T-helper 22 cell (primary cell): Measurements from ENCODE around the gene EBPL.
"Not testable (repeated sequence)": the region's sequence is repeated elsewhere in the genome, so short reads cannot be mapped to it uniquely, and the experiment has no call there.

ENCODE experiments used
- DNase-seq: peaks from one replicate; pipeline ENCODE4 v3.0.0-alpha.2; 2020; ENCODE audit warnings: low read depth

EBPL gene

GRCh38 chr13:49635599-49636433 lies 55.5 kb downstream of the EBPL start:
- DNase-seq, result no peak

DNA sequence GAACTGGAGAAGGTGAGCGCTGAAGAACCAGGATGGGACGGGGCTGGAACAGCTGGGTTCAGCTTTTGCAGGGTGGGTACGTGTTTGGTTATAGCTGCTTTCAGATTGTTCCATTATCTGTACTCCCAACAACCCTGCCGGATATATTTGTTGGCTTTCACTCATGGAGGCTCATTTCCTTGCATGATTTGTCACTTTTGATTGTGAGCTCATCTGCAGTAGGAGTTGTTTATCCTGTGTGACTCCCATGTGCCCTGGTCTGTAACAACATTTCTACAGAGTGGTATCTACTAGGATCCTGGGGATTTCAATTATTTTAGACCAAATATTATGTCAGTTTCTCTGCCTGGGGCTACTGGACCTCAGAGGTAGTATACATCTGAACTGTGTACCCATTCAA lies 57.6 kb downstream of the EBPL start:
- DNase-seq, result no peak

GRCh38 chr13:49632156-49632555 lies 59.1 kb downstream of the EBPL start:
- DNase-seq, result no peak

DNA sequence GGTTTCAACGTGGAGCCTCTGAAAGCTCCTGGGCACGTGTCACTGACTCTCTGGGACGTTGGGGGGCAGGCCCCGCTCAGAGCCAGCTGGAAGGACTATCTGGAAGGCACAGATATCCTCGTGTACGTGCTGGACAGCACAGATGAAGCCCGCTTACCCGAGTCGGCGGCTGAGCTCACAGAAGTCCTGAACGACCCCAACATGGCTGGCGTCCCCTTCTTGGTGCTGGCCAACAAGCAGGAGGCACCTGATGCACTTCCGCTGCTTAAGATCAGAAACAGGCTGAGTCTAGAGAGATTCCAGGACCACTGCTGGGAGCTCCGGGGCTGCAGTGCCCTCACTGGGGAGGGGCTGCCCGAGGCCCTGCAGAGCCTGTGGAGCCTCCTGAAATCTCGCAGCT lies 60.7 kb downstream of the EBPL start:
- DNase-seq, result no peak

GRCh38 chr13:49629947-49630346 lies 61.3 kb downstream of the EBPL start:
- DNase-seq, result no peak

DNA sequence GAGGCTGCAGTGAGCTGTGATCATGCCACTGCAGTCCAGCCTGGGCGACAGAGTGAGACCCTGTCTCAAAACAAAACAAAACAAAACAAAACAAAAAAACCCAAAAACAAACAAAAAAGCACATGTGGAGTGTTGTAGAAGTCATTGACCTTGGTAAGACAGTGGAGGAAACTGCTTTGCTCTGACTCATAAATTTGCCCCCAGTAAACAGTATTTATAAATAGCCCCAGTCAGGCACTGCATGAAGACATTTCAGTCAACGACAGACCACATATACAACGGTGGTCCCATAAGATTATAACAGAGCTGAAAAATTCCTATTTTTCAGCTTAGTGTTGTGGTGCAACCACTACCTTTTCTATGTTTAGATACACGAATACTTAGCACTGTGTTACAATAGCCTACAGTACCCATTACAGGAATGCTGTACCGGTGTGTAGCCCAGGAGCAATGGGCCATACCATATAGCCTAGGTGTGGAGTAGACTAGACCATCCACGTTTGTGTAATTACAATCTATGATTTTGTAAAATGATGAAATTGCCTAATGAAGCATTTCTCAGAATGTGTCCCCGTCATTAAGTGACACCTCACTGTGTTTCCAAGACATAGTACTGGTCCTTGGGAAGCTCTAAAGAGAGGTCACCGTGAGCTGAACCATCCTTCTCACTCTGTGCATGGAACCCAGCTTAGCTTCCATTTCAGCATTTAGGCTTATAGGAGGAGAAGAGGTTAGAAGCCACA lies 61.9 kb downstream of the EBPL start:
- no peak for DNase-seq

GRCh38 chr13:49627831-49628652 lies 63.2 kb downstream of the EBPL start, which contains the start of gene ARL11:
Gene ARL11 (plus strand): TSS chr13:49628507. CDS start chr13:49630448, 1,941 bp downstream.
- no peak for DNase-seq

GRCh38 chr13:49625392-49626079 lies 65.8 kb downstream of the EBPL start:
- DNase-seq, result no peak

DNA sequence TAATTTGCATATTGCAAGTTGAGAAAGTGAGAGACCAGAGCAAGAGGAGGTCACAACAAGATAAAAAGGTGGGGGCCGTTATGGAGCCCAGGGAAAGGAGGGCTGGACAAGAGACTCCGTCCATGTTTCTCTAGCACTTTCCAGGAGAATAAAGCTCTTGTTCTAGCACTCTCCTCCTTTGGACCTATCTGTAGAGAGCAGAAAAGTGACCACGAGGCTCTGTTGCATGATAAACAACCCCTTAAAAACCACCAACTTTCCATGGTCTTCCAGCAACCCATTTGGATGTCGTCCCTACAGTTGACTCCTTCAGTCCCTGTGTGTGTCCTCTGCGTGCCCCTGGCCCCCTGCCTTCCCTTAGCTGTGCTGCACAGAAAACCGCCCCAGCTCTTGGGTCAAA lies 67.1 kb downstream of the EBPL start:
- DNase-seq, result no peak

GRCh38 chr13:49622174-49622946 lies 68.9 kb downstream of the EBPL start:
- no peak for DNase-seq

GRCh38 chr13:49620170-49620621 lies 71.1 kb downstream of the EBPL start:
- DNase-seq, result no peak

- DNase-seq, result no peak
Measured at GRCh38 chr13:49616676-49617065, 74.6 kb downstream of the EBPL start.

DNA sequence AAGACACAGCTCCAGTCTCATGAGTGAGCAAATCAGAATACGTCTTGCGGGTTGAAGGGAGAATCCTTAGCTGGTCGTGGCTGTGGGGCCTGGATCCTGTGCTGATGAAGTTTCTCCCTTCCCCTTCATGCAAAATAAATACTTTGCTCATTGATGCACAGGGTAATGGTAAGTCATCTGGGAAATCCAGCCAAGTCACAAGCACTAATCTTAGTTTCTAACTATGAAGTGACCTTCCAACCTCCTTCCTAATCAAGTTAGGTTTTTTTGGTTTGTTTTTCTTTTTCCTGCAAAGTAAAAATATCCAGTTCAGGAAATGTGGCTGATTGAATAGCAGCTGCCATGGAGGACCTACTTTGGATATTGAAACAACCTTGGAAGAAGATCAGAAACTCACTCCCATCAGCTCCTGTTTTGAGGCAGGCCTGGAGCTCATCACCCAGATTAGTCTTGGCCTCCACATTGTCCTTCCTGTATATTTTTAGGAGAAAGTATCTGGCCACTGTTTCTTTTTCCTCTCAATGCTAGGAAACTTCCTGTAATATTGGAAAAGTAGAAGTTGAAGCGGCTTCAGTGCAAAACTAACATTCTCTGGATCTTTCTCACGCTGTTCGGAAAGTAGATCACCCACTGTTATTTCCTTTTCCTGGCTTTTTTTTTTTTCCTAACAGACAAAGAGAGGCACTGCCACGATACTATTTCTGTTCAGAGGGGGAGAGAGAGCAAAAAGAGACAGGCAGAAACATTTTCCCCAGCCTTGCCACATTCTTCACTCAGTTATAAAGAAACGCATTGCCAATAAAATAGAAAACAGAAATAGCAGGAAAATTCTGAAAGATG lies 75.2 kb downstream of the EBPL start:
- DNase-seq, result no peak

DNA sequence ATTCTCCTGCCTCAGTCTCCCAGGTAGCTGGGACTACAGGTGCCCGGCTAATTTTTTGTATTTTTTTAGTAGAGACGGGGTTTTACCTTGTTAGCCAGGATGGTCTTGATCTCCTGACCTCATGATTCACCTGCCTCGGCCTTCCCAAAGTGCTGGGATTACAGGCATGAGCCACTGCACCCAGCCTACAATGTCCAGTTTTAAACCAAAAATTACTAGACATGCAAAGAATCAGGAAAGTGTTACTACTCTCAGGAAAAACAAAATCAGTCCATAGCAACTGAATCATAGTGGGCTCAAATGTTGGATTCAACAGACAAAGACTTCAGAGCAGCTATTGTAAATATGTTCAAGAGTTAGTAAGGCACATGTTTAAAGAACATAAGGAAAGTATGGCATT lies 79.2 kb downstream of the EBPL start:
- DNase-seq, result not testable (repeated sequence)
